Measurements from ENCODE around the gene HOXC9.

The HOXC9 gene

GRCh38 chr12:54000116-54001114 is at the start of gene HOXC9:
Gene HOXC9 (plus strand): TSS chr12:54000161. CDS start chr12:54000189, 28 bp downstream.
- Histone ChIP-seq H3K36me3 (ENCODE audit: low read length) (no peaks in the 10 kb centered on the region), H3F3A (ENCODE audit: insufficient read depth) (no peaks in the 10 kb centered on the region), H3K9ac (ENCODE audit: low read length) (no peak within 1 kb of the TSS), H3K27ac (ENCODE audit: low read depth, low read length) (no peak within 1 kb of the TSS), H4K20me1 (ENCODE audit: low read depth, low read length) (no peaks in the 10 kb centered on the region), H3K79me2 (ENCODE audit: insufficient read depth, low read length) (no peaks in the 10 kb centered on the region), H3K9me2 (replicated peaks; ENCODE audit: insufficient read depth, low read length) (no peaks in the 10 kb centered on the region), H3K9me3 (ENCODE audit: insufficient read depth, low read length) (no peaks in the 10 kb centered on the region), H3K4me2 (ENCODE audit: low read depth, low read length, poor library complexity, severe bottlenecking) (no peak within 1 kb of the TSS), H2AFZ (ENCODE audit: low read depth, low read length, severe bottlenecking) (no peak within 1 kb of the TSS), H3K27me3 (ENCODE audit: low read length) (no peaks in the 10 kb centered on the region), H3K4me3 (ENCODE audit: insufficient read depth, low read length, poor library complexity, severe bottlenecking) (no peak within 1 kb of the TSS)
- TF ChIP-seq CTCF (IDR thresholded peaks at IDR 0.05; ENCODE audit: insufficient read depth, low read length, poor library complexity, severe bottlenecking) (no peak), EZH2phosphoT487 (conservative IDR thresholded peaks at IDR 0.05; ENCODE audit: low read length) (no peak)

- Histone ChIP-seq H3K9me2 (replicated peaks; ENCODE audit: insufficient read depth, low read length) (no peaks in the 10 kb centered on the region), H3K9me3 (ENCODE audit: insufficient read depth, low read length) (no peaks in the 10 kb centered on the region), H3K4me3 (ENCODE audit: insufficient read depth, low read length, poor library complexity, severe bottlenecking) (no peak overlapping the region), H3K4me2 (ENCODE audit: low read depth, low read length, poor library complexity, severe bottlenecking) (no peak overlapping the region), H3K36me3 (ENCODE audit: low read length) (no peaks in the 10 kb centered on the region), H3K79me2 (ENCODE audit: insufficient read depth, low read length) (no peaks in the 10 kb centered on the region), H2AFZ (ENCODE audit: low read depth, low read length, severe bottlenecking) (no peak overlapping the region), H4K20me1 (ENCODE audit: low read depth, low read length) (no peaks in the 10 kb centered on the region), H3K27ac (ENCODE audit: low read depth, low read length) (no peak overlapping the region), H3K9ac (ENCODE audit: low read length) (no peak overlapping the region), H3F3A (ENCODE audit: insufficient read depth) (no peaks in the 10 kb centered on the region), H3K27me3 (ENCODE audit: low read length) (no peaks in the 10 kb centered on the region)
- TF ChIP-seq EZH2phosphoT487 (conservative IDR thresholded peaks at IDR 0.05; ENCODE audit: low read length) (no peak), CTCF (IDR thresholded peaks at IDR 0.05; ENCODE audit: insufficient read depth, low read length, poor library complexity, severe bottlenecking) (no peak)
Observed at GRCh38 chr12:53950437-53950773, 49.6 kb upstream of the HOXC9 start.

GRCh38 chr12:53950789-53951576 is 49.0 kb upstream of the HOXC9 start:
- H3K9me3 ChIP-seq (ENCODE audit: insufficient read depth, low read length): no peaks in the 10 kb centered on the region
- H3K27ac ChIP-seq (ENCODE audit: low read depth, low read length): no peak overlapping the region
- no peak overlapping the region for H3K4me2 ChIP-seq (ENCODE audit: low read depth, low read length, poor library complexity, severe bottlenecking)
- H3K27me3 ChIP-seq (ENCODE audit: low read length): no peaks in the 10 kb centered on the region
- H3K79me2 ChIP-seq (ENCODE audit: insufficient read depth, low read length): no peaks in the 10 kb centered on the region
- H2AFZ ChIP-seq (ENCODE audit: low read depth, low read length, severe bottlenecking): no peak overlapping the region
- H3K9me2 ChIP-seq (replicated peaks; ENCODE audit: insufficient read depth, low read length): no peaks in the 10 kb centered on the region
- H3K36me3 ChIP-seq (ENCODE audit: low read length): no peaks in the 10 kb centered on the region
- H3K9ac ChIP-seq (ENCODE audit: low read length): no peak overlapping the region
- H3K4me3 ChIP-seq (ENCODE audit: insufficient read depth, low read length, poor library complexity, severe bottlenecking): no peak overlapping the region
- H4K20me1 ChIP-seq (ENCODE audit: low read depth, low read length): no peaks in the 10 kb centered on the region
- TF ChIP-seq EZH2phosphoT487 (conservative IDR thresholded peaks at IDR 0.05; ENCODE audit: low read length) (no peak), CTCF (IDR thresholded peaks at IDR 0.05; ENCODE audit: insufficient read depth, low read length, poor library complexity, severe bottlenecking) (no peak)
- no peaks in the 10 kb centered on the region for H3F3A ChIP-seq (ENCODE audit: insufficient read depth)
